ENCODE data around the gene MRPL36.

The MRPL36 gene

DNA sequence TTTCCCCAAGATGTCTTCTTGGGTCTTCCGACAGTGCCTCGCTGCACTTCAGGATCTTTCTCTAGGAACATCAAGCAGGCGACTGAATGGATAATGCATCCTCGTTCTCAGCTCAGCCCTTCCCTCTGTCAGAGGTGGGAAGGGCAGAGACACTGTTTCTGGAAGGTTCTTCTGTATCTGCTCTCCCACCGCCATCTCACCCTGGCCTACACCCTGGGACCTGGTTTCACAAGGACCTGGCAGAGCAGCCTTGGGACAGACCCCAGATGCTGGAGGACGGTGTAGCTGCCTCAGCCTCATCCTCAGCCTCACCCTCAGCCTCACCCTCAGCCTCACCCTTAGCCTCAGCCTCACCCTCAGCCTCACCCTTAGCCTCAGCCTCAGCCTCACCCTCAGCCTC, 18.5 kb downstream of the MRPL36 start:
- no peaks in the 10 kb centered on the region for H3K36me3 ChIP-seq (replicated peaks; ENCODE audit: insufficient read depth, low read length)
- no peak for TF ChIP-seq EZH2 (optimal IDR thresholded peaks at IDR 0.05; ENCODE audit: low read depth, low read length)
- no peak for TF ChIP-seq EZH2phosphoT487 (IDR thresholded peaks at IDR 0.05; ENCODE audit: low read length)
- TF ChIP-seq, protein P1, sequence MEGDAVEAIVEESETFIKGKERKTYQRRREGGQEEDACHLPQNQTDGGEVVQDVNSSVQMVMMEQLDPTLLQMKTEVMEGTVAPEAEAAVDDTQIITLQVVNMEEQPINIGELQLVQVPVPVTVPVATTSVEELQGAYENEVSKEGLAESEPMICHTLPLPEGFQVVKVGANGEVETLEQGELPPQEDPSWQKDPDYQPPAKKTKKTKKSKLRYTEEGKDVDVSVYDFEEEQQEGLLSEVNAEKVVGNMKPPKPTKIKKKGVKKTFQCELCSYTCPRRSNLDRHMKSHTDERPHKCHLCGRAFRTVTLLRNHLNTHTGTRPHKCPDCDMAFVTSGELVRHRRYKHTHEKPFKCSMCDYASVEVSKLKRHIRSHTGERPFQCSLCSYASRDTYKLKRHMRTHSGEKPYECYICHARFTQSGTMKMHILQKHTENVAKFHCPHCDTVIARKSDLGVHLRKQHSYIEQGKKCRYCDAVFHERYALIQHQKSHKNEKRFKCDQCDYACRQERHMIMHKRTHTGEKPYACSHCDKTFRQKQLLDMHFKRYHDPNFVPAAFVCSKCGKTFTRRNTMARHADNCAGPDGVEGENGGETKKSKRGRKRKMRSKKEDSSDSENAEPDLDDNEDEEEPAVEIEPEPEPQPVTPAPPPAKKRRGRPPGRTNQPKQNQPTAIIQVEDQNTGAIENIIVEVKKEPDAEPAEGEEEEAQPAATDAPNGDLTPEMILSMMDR (IDR thresholded peaks at IDR 0.05; ENCODE audit: low read length) = no peak
- no peak overlapping the region for H3K4me2 ChIP-seq (ENCODE audit: low read depth, low read length)
- H3K79me2 ChIP-seq (ENCODE audit: low read length) = no peaks in the 10 kb centered on the region
- H3K27me3 ChIP-seq (replicated peaks; ENCODE audit: insufficient read depth, low read length) = no peaks in the 10 kb centered on the region
- H3F3A ChIP-seq (ENCODE audit: insufficient read depth, low read length) = no peaks in the 10 kb centered on the region
- H3K9me2 ChIP-seq (replicated peaks; ENCODE audit: insufficient read depth, low read length) = no peaks in the 10 kb centered on the region
- no peaks in the 10 kb centered on the region for H3K9me3 ChIP-seq (replicated peaks; ENCODE audit: insufficient read depth, low read length)
- H3K4me1 ChIP-seq (ENCODE audit: low read length) = no peaks in the 10 kb centered on the region
- no peaks in the 10 kb centered on the region for H4K20me1 ChIP-seq (ENCODE audit: insufficient read depth, low read length)
- H2AFZ ChIP-seq (ENCODE audit: low read length) = no peak overlapping the region
- DNase-seq = no peak
- H3K4me3 ChIP-seq (ENCODE audit: low read length) = no peak overlapping the region
- H3K9ac ChIP-seq (ENCODE audit: low read length) = no peak overlapping the region
- H3K27ac ChIP-seq (ENCODE audit: low read length) = no peak overlapping the region

DNA sequence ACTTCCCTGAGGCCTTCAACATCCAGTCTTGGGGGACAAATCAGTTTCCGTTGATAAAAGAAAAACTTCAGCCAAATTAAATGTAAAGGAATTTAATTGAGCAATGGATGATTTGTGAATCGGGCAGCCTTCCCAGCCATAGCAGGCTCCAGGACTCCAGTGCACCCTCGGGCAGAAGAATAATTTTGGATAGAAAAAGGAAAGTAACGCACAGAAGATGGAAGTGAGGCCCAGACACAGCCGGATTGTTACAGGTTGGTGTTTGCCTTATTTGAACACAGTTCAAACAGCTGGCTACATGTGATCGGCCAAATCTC, 19.1 kb downstream of the MRPL36 start:
- H3K27me3 ChIP-seq (replicated peaks; ENCODE audit: insufficient read depth, low read length) = no peaks in the 10 kb centered on the region
- TF ChIP-seq EZH2phosphoT487 (IDR thresholded peaks at IDR 0.05; ENCODE audit: low read length) (no peak), EZH2 (optimal IDR thresholded peaks at IDR 0.05; ENCODE audit: low read depth, low read length) (no peak)
- TF ChIP-seq, protein P1 (IDR thresholded peaks at IDR 0.05; ENCODE audit: low read length) = no peak
- H3K36me3 ChIP-seq (replicated peaks; ENCODE audit: insufficient read depth, low read length) = no peaks in the 10 kb centered on the region
- H3F3A ChIP-seq (ENCODE audit: insufficient read depth, low read length) = no peaks in the 10 kb centered on the region
- H3K9me3 ChIP-seq (replicated peaks; ENCODE audit: insufficient read depth, low read length) = no peaks in the 10 kb centered on the region
- H3K9me2 ChIP-seq (replicated peaks; ENCODE audit: insufficient read depth, low read length) = no peaks in the 10 kb centered on the region
- H2AFZ ChIP-seq (ENCODE audit: low read length) = no peak overlapping the region
- H4K20me1 ChIP-seq (ENCODE audit: insufficient read depth, low read length) = no peaks in the 10 kb centered on the region
- H3K79me2 ChIP-seq (ENCODE audit: low read length) = no peaks in the 10 kb centered on the region
- no peak overlapping the region for H3K4me2 ChIP-seq (ENCODE audit: low read depth, low read length)
- DNase-seq = no peak
- H3K27ac ChIP-seq (ENCODE audit: low read length) = no peak overlapping the region
- H3K4me3 ChIP-seq (ENCODE audit: low read length) = no peak overlapping the region
- no peaks in the 10 kb centered on the region for H3K4me1 ChIP-seq (ENCODE audit: low read length)
- no peak overlapping the region for H3K9ac ChIP-seq (ENCODE audit: low read length)

DNA sequence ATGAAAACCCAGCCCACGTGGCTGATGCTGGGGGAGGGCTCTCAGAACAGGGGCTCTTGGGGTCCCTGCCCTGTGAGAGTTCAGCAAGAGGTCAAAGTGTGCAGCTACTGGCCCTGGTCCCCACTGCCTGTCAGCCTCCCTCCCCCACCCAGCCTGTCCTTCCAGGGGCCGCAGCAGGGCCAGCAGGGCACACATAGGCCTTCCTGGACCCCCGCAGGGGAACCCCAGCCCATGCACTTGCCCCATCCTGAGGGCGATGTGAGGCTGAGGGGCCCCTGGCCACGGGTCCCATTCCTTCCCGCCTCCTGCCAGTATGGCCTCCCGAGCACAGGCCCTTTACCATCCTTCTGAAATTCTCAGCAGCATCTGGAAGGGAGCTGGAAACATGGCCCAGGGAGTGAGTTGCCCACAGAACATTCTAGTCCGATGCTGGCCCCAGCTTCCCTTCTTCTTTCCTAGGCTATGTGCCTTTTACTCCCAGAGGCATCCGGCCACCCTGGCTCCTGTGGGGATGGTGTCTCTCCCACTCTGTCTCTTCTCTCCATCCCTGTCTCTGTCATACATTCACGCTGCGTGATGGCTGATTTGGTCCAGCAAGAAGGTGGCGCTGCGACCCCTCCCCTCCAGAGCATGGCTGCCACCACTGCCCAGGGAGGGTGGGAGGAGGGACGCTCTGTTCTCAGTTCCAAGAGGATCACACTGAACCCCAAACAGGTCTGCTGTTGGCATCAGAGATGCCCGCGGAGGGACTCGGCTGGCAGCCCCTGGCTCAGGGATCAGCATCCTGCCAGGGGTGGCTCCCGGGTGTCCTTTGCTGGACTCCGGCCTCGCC, 19.6 kb downstream of the MRPL36 start:
- no peak overlapping the region for H3K9ac ChIP-seq (ENCODE audit: low read length)
- no peak overlapping the region for H2AFZ ChIP-seq (ENCODE audit: low read length)
- no peak overlapping the region for H3K4me3 ChIP-seq (ENCODE audit: low read length)
- TF ChIP-seq EZH2 (optimal IDR thresholded peaks at IDR 0.05; ENCODE audit: low read depth, low read length) (no peak), EZH2phosphoT487 (IDR thresholded peaks at IDR 0.05; ENCODE audit: low read length) (no peak)
- TF ChIP-seq, protein P1 (IDR thresholded peaks at IDR 0.05; ENCODE audit: low read length) = no peak
- no peak overlapping the region for H3K27ac ChIP-seq (ENCODE audit: low read length)
- H3F3A ChIP-seq (ENCODE audit: insufficient read depth, low read length) = no peaks in the 10 kb centered on the region
- no peaks in the 10 kb centered on the region for H3K9me2 ChIP-seq (replicated peaks; ENCODE audit: insufficient read depth, low read length)
- no peak overlapping the region for H3K4me2 ChIP-seq (ENCODE audit: low read depth, low read length)
- H4K20me1 ChIP-seq (ENCODE audit: insufficient read depth, low read length) = no peaks in the 10 kb centered on the region
- no peaks in the 10 kb centered on the region for H3K79me2 ChIP-seq (ENCODE audit: low read length)
- H3K36me3 ChIP-seq (replicated peaks; ENCODE audit: insufficient read depth, low read length) = no peaks in the 10 kb centered on the region
- H3K9me3 ChIP-seq (replicated peaks; ENCODE audit: insufficient read depth, low read length) = no peaks in the 10 kb centered on the region
- H3K27me3 ChIP-seq (replicated peaks; ENCODE audit: insufficient read depth, low read length) = no peaks in the 10 kb centered on the region
- no peaks in the 10 kb centered on the region for H3K4me1 ChIP-seq (ENCODE audit: low read length)
- DNase-seq = no peak
